Stimulated activated CD8-positive, alpha-beta memory T cell treated with anti-CD3 and anti-CD28 coated beads, Interleukin-7, amount 100 ng/mL, for 4 hours (primary cell): ENCODE results near the gene PPP4C.
"Not testable (repeated sequence)": the region's sequence is repeated elsewhere in the genome, so short reads cannot be mapped to it uniquely, and the experiment has no call there.

Experiments used
- DNase-seq, 2 donors: peaks; one replicate each; pipeline ENCODE4 v3.0.0-alpha.2; 2020; ENCODE audit warnings: low read depth in 2 of 2

PPP4C gene

DNA sequence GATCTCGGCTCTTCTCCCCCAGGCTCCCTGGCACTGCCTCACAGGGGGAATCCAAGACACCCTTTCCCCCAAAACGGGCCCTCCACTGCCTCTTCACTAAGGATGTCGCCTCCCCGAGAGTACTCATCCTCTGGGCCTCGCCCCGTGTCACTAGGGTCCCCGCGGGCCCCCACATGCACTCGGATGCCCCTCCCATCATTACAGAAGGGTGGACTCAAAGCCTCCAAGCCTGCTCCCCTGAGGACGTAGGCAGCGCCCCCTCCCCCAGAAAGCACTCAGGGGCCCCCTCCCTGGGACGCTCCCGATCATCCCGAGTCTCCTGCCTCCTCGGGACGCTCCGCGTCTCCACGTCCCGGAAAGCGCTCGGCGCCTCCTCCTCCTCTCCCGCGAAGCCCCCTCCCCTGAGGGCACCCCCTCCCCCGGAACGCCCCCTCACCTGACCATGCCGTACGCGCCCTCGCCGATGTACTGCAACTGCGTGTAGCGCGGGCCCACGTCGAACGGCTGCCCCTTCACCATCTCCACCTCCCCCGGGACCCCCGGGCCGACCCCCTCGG lies 46.9 kb downstream of the PPP4C start:
- no peak for DNase-seq

DNA sequence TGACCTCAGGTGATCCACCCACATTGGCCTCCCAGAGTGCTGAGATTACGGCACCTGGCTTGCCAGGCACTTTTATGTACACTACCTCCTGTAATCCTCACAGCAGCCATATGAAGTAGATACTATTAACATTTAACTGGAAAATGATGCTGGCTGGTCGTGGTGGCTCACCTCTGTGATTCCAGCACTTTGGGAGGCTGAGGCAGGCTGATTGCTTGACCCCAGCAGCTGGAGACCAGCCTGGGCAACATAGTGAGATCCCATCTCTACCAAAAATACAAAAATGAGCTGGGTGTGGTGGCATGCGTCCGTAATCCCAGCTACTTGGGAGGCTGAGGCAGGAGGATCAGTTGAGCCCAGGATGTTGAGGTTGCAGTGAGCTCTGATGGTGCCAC lies 49.2 kb downstream of the PPP4C start:
- no peak for DNase-seq

DNA sequence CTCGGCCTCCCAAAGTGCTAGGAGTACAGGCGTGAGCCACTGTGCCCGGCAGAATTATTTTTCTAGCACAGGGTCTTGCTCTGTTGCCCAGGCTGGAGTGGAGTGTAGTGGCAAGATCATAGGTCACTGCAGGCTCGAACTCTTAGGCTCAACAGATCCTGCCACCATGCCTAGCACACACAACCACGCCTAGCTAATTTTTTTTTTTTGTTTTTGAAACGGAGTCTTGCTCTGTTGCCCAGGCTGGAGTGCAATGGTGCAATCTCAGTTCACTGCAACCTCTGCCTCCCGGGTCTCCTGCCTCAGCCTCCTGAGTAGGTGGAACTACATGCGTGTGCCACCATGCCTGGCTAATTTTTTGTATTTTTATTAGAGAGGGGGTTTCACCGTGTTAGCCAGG lies 49.9 kb downstream of the PPP4C start:
- DNase-seq = not testable (repeated sequence)

DNA sequence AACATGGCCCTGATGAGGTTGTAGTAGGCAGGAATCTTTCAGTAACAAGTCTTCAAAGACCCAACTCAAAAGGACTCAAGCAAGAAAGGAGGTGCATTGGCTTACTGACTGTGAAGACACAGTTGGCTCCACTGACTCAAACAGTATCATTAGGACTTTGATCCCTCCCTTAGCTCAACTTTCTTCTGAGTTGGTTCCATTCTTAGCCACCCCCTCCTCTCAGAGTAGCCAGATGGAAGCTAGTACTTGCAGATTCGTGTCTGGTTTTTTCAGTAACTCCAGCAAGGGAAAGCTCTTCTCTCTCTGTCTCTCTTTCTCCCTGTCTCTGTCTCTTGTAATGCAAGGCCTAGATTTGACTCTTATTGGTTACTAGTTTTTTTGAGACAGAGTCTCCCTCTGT lies 52.2 kb downstream of the PPP4C start:
- no peak for DNase-seq

DNA sequence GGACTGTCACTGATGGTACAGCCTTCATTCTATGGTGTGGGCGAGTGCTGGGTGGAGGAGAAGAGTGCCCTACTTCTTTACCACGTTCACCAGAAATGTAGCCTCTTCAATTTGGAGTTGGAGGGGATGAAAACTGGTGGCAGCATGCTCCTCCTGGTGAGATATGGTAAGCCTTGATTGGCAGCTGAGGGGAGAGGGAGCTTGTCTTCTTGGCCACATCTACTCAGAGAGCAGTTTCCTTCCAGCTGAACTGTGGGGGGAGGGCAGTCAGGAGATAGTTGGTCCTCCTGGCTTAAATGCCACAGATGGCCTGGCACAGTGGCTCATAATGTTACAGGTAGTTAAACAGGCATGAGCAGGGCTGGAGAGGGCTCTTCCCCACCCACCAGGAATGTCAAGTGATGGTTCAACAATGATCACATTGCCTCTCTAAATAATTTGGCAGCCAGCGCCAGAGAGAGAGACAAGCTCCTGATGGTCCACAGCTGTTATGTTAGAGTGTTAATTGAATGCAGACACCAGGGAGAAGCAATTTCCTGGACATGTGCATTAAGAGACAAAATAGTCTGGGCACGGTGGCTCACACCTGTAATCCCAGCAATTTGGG lies 56.2 kb downstream of the PPP4C start:
- DNase-seq = no peak

DNA sequence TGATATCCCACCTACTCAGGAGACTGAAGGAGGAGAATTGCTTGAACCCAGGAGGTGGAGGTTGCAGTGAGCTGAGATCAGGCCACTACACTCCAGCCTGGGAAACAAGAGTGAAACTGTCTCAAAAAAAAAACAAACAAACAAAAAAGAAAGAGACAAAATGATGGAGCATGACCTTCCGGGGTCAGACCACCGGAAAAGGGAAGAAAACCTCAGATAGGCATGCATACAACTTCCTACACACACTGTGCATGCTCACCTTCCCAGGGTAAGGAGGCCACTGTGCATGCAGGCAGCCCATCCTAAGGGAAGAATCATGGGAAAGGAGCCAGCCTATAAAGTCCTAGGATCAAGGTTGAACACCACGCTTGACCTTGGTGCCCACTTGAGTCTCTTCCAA lies 56.8 kb downstream of the PPP4C start:
- DNase-seq = no peak
